Hematopoietic multipotent progenitor cell (in vitro differentiated cells): ENCODE measurements around the gene RIMOC1. TPM values are rescaled to one million over a fixed set of nuclear protein-coding genes. Genes with fewer than 3 reads are reported as not detected.
A peak's percentile ranks its signal among the peaks of the same experiment; 100 is the strongest.
"Not testable (repeated sequence)": the region's sequence is repeated elsewhere in the genome, so short reads cannot be mapped to it uniquely, and the experiment has no call there.

Experiments used
- DNase-seq, 3 donors: peaks; one replicate each; pipeline ENCODE4 v3.0.0-alpha.2; 2011 to 2015; ENCODE audit warnings: low read depth in 2 of 3, low spot score in 2 of 3
- total RNA-seq: library from RNA; depleted of rRNA; stranded (reverse); fragments of >200 nt; gene quantifications from one replicate; pipeline ENCODE4 v1.2.3, GENCODE V29; 2012

Gene RIMOC1
- total RNA-seq, 1 donor: 5.1 TPM

GRCh38 chr5:41885286-41885685 lies 18.9 kb upstream of the RIMOC1 start:
- no peak for DNase-seq

DNA sequence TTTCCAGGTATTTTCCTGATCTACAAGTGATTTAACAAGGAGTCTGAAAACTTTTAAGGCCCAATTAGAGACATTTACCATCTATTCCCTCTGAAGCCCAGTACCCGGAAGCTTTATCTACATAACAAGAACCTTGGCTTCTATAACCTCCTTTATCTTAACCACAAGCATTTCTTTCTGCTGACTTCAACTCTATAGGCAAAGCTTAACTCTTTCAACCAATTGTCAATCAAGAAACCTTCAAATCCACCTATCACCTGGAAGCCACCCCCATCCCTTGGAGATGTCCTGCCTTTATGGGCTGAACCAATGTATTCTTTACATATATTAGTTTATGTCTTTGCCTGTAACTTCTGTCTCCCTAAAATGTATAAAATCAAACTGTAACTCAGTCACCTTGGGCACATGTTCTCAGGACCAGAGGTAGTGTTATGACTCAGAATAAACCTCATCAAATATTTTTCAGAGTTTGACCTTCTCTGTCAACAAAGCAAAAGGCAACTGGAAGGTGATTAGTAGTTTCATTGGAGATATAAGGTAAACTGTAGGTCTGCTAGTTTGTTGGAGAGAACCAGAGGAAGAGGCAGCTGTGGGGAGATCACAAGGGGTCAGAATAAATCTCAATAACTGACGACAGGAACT lies 13.0 kb upstream of the RIMOC1 start:
- DNase-seq: no peak

GRCh38 chr5:41892031-41892430 lies 12.1 kb upstream of the RIMOC1 start:
- no peak for DNase-seq

DNA sequence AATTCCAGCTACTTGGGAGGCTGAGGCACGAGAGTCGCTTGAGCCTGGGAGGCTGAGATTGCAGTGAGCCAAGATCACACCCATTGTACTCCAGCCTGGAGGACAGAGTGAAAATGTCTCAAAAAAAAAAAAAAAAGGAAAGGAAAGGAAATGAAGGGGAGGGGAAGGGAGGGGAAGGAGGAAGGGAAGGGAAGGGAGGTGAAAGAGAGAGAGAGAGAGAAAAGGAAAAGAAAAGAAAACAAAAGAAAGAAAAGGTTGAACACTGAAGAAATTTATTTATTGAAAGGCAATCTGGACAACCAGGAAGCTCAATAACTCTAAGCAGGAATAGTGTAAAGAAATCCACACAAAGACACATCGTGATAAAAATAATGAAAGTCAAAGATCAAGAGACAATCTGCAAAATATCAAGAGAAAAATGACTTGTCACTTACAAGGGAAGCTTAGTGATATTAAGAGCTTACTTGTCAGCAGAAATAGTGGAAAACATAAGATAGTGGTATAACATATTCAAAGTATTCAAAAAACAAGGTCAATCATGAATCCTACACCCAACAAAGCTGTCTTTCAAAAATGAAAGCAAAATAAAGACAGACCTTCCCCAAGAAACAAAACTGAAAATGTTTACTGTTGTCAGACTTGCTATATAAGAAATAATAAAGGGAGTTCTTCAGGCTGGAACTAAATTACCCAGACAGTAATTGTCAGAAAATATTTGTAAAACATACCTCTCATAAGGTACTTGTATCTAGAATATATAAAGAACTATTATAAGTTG lies 10.9 kb upstream of the RIMOC1 start:
- DNase-seq: no peak

- DNase-seq: no peak
Observed at GRCh38 chr5:41896230-41896629, 7.9 kb upstream of the RIMOC1 start.

GRCh38 chr5:41903382-41903891 lies 707 bp upstream of the RIMOC1 start:
- DNase-seq: no peak

DNA sequence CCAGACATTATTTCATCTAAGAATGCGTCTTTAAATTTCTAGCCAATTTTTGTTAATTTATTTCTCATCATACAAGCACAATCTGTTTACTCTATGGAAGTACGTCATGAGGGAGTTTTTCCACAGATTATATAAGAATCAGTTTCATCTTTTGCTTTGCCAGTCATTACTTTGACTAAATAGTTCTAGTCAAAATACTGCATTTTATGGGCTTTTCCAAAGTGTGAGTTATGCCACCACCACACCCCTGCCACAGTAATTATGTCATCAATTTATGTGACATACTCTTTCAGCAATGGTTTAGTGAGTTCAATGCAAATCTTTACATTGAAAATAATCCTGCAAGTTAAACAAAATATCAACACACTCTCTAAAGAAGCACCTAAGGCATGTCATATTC lies 2.0 kb downstream of the RIMOC1 start:
- DNase-seq: no peak

- no peak for DNase-seq
Observed at GRCh38 chr5:41908374-41909079, 4.4 kb downstream of the RIMOC1 start.

GRCh38 chr5:41918105-41918504 lies 14.0 kb downstream of the RIMOC1 start:
- no peak for DNase-seq

DNA sequence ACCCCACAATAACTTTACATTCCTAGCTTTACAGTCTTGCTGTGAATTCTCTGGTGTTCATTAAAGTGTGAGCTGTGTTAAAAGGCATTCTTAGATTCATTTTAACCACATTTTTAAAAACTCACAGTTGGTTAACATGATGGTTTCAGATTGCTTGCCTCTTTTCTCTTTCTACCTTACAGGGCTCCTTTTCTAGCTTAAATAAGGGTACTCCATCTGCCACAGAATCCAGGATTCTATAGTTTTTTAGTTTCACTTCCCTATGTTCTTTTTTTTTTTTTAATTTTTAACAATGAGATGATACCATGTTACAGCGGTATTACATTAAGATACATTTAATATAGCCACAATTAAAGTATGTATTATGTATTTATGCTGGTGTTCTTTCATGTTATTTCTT lies 17.0 kb downstream of the RIMOC1 start:
- no peak for DNase-seq

DNA sequence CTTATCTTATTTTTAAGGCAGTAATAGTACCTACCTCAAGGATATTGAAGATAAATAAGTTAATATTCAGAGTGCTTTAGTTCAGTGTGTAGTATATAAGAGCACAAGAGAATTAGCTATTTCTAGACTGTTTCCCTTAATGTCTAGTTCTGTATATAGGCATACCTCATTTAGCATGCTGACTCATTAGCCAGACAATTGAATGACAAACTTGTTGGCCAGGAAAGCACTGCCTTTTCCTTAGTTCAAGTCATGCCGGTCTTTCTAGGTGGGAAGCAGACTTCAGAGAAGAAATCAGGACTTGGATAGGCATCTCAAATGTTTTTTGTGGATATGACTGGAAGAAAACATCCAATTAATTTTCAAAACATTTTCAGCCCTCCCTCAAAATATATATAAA lies 17.7 kb downstream of the RIMOC1 start:
- no peak for DNase-seq

GRCh38 chr5:41924526-41924871 lies 20.4 kb downstream of the RIMOC1 start:
- DNase-seq: no peak

DNA sequence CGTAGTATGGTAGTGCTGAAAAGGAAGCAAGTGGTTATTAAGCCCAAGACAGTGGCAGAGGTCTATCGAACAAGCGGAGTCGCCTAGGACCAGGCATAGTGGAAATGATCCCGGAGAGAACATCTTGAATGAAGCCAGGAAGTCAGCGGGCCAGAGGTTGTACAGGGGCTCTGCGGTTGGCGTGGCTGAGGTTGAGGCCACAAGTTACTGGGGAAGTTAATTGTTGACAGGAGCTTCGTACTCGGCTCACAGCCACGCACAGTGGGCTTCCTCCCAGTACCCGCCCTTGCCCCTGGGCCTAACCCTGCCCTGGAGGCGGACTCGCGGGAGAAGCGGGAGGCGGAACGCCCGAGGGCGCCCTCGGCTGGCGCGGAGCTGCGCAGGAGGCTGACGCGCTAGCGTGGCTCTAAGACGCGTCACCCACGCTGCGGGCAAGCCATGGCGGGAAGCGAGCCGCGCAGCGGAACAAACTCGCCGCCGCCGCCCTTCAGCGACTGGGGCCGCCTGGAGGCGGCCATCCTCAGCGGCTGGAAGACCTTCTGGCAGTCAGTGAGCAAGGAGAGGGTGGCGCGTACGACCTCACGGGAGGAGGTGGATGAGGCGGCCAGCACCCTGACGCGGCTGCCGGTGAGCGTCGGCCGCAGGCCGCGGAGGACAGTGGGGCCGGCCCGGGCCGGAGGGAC lies 20.9 kb downstream of the RIMOC1 start, which contains the start of gene FBXO4:
FBXO4 (plus strand) TSS at position 410 of the 683 bp plus-strand sequence; CDS start at position 439, 29 bp downstream.
- DNase-seq: peak; percentile 83 to 96 (median 96)

DNA sequence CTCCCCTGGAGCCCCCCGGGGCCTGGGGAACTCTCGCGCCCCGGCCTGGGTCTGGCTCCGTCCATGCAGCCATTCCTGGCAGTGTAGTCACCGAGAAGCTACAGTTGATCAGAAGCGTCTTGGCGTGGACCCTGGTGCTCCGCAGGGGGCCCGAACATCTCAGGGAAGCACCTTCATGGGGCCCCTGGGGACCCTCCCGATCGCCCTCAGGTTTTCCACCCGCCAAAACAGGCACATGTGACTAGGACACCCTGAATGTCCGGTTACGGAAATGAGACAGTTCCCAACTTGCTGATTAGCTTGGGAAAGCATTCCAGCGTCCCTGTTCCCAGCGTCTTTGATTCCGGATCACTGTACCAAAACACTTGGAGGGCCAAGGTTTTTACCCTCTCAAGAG lies 21.4 kb downstream of the RIMOC1 start:
- peak in 2 of 3 donors; percentile 9 to 30 for DNase-seq

- no peak for DNase-seq
Observed at GRCh38 chr5:41927604-41928003, 23.5 kb downstream of the RIMOC1 start.

GRCh38 chr5:41929035-41929434 lies 24.9 kb downstream of the RIMOC1 start:
- DNase-seq: no peak

GRCh38 chr5:41932770-41933169 lies 28.6 kb downstream of the RIMOC1 start:
- no peak for DNase-seq

DNA sequence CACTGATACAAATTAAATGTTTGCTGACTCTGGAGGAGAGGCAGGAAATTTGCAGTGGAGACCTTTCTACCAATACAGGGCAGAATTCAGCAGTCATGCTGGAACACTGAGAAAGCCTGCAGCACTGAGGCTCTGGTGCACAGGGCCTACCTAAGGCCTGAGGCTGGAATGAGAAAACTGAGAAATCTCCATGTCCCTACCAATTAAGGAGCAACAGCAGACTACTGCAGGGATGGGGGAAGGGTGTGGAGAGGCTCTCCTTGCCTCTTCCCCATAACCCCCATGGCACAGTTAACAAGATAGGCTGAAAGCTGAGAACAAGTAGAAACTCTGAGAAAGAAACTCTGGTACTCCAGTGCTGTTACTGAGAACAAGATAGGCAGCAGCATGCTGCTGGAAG lies 31.4 kb downstream of the RIMOC1 start:
- no peak for DNase-seq

DNA sequence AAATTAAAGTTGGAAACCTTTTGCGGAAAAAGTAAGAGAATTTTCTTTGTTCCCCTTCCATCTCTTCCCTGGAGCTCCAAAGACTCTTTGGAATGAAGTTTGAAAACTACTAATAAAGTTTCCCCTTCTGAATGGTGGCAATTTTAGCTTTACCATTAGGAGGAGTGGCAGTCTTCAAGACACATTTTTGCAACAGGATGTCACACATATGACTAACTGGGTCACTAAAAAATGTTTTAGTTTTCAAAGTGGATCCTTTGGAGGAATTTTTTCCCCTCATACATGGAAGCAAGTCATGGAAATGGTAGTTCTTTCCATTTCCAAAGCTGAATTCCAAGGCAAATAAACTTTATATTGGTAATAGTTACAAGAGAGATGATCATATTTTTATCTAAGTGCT lies 36.5 kb downstream of the RIMOC1 start:
- DNase-seq: no peak

- DNase-seq: not testable (repeated sequence)
Observed at GRCh38 chr5:41945332-41945955, 41.3 kb downstream of the RIMOC1 start.
